PFSK-1 (cell line): ENCODE data around the gene CDCA5.

Experiments
- FOXP2 ChIP-seq: optimal IDR thresholded peaks from 2 replicates; pipeline ENCODE3; 2011; ENCODE audit warnings: borderline replicate concordance, control low read depth, inconsistent platforms; ENCODE audit not compliant: insufficient read depth; ENCODE audit errors: extremely low read length, extremely low read depth
- POLR2AphosphoS5 ChIP-seq: IDR thresholded peaks from 2 replicates; pipeline ENCODE4 v1.6.1; 2012; ENCODE audit warnings: low read depth, mild to moderate bottlenecking, control low read depth, low read length, moderate library complexity
- REST ChIP-seq, 2 experiments: IDR thresholded peaks; 2 replicates each; pipeline versions ENCODE4 v1.6.1 to v1.8.0; 2011 to 2012; ENCODE audit warnings: low read depth in 2 of 2, low read length in 2 of 2, control low read depth in 1 of 2, inconsistent platforms in 1 of 2, mild to moderate bottlenecking in 1 of 2, moderate library complexity in 1 of 2; ENCODE audit not compliant: insufficient read depth in 1 of 2
- SIN3A ChIP-seq: IDR thresholded peaks from 2 replicates; pipeline ENCODE4 v1.6.1; 2012; ENCODE audit warnings: mild to moderate bottlenecking, low read length, moderate library complexity, borderline replicate concordance; ENCODE audit not compliant: insufficient read depth
- TAF1 ChIP-seq: IDR thresholded peaks from 2 replicates; pipeline ENCODE4 v1.6.1; 2012; ENCODE audit warnings: low read length, control low read depth, borderline replicate concordance; ENCODE audit not compliant: insufficient read depth

CDCA5 gene

GRCh38 chr11:65083134-65083833, 556 bp downstream of the CDCA5 start:
- no peak for TF ChIP-seq SIN3A
- TF ChIP-seq REST (IDR thresholded peaks at IDR 0.05; ENCODE audit: insufficient read depth in 1 of 2, low read depth in 2 of 2, low read length in 2 of 2), result peak in 1 of 2 experiments; percentile 57; a peak in 1 of 4 replicates

- no peak; the same call in 1 of the 2 replicates for TF ChIP-seq POLR2AphosphoS5
- no peak for TF ChIP-seq SIN3A
- no peak for TF ChIP-seq TAF1
- TF ChIP-seq REST (IDR thresholded peaks at IDR 0.05; ENCODE audit: insufficient read depth in 1 of 2, low read depth in 2 of 2, low read length in 2 of 2), result no peak
- no peak for TF ChIP-seq FOXP2
These were observed 5.0 kb downstream of the CDCA5 start for GRCh38 chr11:65078786-65079342.

- peak; percentile 19; the same call in 1 of the 2 replicates for TF ChIP-seq POLR2AphosphoS5
- TF ChIP-seq SIN3A, result no peak
- TF ChIP-seq REST (IDR thresholded peaks at IDR 0.05; ENCODE audit: insufficient read depth in 1 of 2, low read depth in 2 of 2, low read length in 2 of 2), result no peak
- TF ChIP-seq FOXP2, result no peak
- TF ChIP-seq TAF1, result no peak
These were observed 5.7 kb downstream of the CDCA5 start for GRCh38 chr11:65078151-65078550.

- TF ChIP-seq FOXP2 (no peak), POLR2AphosphoS5 (no peak), SIN3A (no peak), TAF1 (no peak), REST (IDR thresholded peaks at IDR 0.05; ENCODE audit: insufficient read depth in 1 of 2, low read depth in 2 of 2, low read length in 2 of 2) (no peak)
These were observed 6.4 kb downstream of the CDCA5 start for GRCh38 chr11:65077451-65077850.
